ENCODE measurements around the gene KYAT1. TPM values are rescaled to one million over a fixed set of nuclear protein-coding genes. Genes with fewer than 3 reads are reported as not detected.

KYAT1 gene
- total and polyA plus RNA-seq, 2 of the 13 experiments (the other 11 are each of a cell fraction or from before 2014, with no cell fraction given): 9.2 to 46.5 TPM

- TF ChIP-seq ZNF276 (CRISPR knock-in tag; IDR thresholded peaks at IDR 0.05; ENCODE audit: low read depth): no peak
- TF ChIP-seq GTF3A (CRISPR knock-in tag; conservative IDR thresholded peaks at IDR 0.05): no peak
- TF ChIP-seq ZNF121 (CRISPR knock-in tag; IDR thresholded peaks at IDR 0.05): peak; percentile 23; the same call in 1 of the 2 replicates
- no peak for TF ChIP-seq CC2D1A (CRISPR knock-in tag; IDR thresholded peaks at IDR 0.05)
- 0 out of 2 replicates have a peak, but pooled peaks have one; percentile 58 for TF ChIP-seq ZNF230 (CRISPR knock-in tag; IDR thresholded peaks at IDR 0.05)
- peak; percentile 23 for TF ChIP-seq PRPF4 (IDR thresholded peaks at IDR 0.05; ENCODE audit: low read depth, low read length, poor library complexity, severe bottlenecking)
- TF ChIP-seq GATAD2A (CRISPR knock-in tag; IDR thresholded peaks at IDR 0.05): peak; percentile 87; the same call in 1 of the 2 replicates
- TF ChIP-seq ZBTB38 (CRISPR knock-in tag; IDR thresholded peaks at IDR 0.05): peak; percentile 94
- TF ChIP-seq MAX (IDR thresholded peaks at IDR 0.05): peak; percentile 89
- 0 out of 2 replicates have a peak, but pooled peaks have one; percentile 29 for TF ChIP-seq WIZ (CRISPR knock-in tag; IDR thresholded peaks at IDR 0.05)
- peak; percentile 71; the same call in 1 of the 2 replicates for TF ChIP-seq LBX2 (CRISPR knock-in tag; IDR thresholded peaks at IDR 0.05; ENCODE audit: borderline replicate concordance)
- 0 out of 2 replicates have a peak, but pooled peaks have one; percentile 60 for TF ChIP-seq ZNF616 (CRISPR knock-in tag; IDR thresholded peaks at IDR 0.05; ENCODE audit: low read depth)
- peak; percentile 69; the same call in 1 of the 2 replicates for TF ChIP-seq ZNF451 (CRISPR knock-in tag; IDR thresholded peaks at IDR 0.05)
- TF ChIP-seq ARNT (IDR thresholded peaks at IDR 0.05): no peak
- TF ChIP-seq ZNF543 (CRISPR knock-in tag; IDR thresholded peaks at IDR 0.05): 0 out of 2 replicates have a peak, but pooled peaks have one; percentile 24
- 0 out of 2 replicates have a peak, but pooled peaks have one; percentile 34 for TF ChIP-seq ZGPAT (CRISPR knock-in tag; IDR thresholded peaks at IDR 0.05)
- TF ChIP-seq TIGD3 (CRISPR knock-in tag; IDR thresholded peaks at IDR 0.05; ENCODE audit: borderline replicate concordance): peak; percentile 60; the same call in 1 of the 2 replicates
- TF ChIP-seq ZBTB37 (CRISPR knock-in tag; IDR thresholded peaks at IDR 0.05): peak; percentile 96
- TF ChIP-seq CBFB (CRISPR knock-in tag; IDR thresholded peaks at IDR 0.05): no peak
- TF ChIP-seq MZF1 (CRISPR knock-in tag; IDR thresholded peaks at IDR 0.05; ENCODE audit: borderline replicate concordance): peak; percentile 83; the same call in 1 of the 2 replicates
- TF ChIP-seq TEAD3 (CRISPR knock-in tag; optimal IDR thresholded peaks at IDR 0.05; ENCODE audit: borderline replicate concordance): peak; percentile 19
Measured at GRCh38 chr9:128917151-128917849, 35.5 kb upstream of the KYAT1 start (continued).
